GOT3 (cell line): ENCODE measurements around the gene C17orf50.
"Not testable (repeated sequence)": the region's sequence is repeated elsewhere in the genome, so short reads cannot be mapped to it uniquely, and the experiment has no call there.

Experiments
- DNase-seq: peaks from one replicate; lab custom pipeline; 2025; ENCODE audit warnings: mixed read lengths; lab: John Stamatoyannopoulos, UW

The C17orf50 gene

DNA sequence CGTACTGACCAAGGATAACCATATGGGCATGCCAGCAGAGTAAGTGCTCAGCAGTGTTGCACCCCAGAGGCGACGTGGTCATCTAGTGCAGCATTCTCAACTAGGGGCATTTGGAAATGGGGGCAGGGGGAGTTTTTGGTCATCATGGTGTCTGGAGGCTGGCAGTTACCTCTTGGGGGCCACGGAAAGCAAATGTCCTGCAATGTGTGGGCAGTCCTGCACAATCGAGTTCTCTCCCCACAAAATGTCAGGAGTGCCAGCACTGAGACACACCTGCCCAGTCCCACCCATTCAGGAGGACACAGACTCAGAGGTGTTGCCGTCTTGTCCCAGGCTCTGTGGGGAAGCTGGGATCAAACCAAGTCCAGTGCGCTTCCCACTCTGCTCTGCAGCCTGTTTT, 26.3 kb upstream of the C17orf50 start:
- DNase-seq: no peak

DNA sequence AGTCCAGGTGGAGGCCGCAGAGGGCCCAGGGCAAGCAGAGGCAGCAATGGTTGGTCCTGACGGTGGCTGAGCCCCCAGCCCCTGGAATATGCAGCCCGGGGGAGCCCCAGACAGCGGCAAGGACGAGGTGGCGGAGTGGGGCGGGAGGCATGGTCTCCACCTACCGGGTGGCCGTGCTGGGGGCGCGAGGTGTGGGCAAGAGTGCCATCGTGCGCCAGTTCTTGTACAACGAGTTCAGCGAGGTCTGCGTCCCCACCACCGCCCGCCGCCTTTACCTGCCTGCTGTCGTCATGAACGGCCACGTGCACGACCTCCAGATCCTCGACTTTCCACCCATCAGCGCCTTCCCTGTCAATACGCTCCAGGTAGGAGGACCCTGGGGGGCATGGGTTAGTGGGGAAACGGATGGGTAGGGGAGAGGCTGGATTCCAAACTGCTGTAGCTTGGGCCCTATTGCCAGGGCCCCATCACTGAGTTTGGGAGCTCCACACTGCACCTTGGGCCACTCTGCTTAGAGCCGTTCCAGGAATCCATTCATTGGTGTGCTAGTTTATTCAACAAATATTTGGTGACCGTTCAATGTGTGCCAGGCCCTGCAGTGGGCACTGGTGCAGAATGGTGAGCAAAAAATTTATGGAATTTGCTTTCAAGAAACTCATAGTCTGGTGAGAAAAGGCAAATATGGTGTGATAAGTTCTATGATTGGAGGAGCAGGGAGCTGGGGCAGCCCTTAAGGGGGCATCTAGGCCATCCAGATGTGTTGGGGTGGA, 25.5 kb upstream of the C17orf50 start:
- no peak for DNase-seq

DNA sequence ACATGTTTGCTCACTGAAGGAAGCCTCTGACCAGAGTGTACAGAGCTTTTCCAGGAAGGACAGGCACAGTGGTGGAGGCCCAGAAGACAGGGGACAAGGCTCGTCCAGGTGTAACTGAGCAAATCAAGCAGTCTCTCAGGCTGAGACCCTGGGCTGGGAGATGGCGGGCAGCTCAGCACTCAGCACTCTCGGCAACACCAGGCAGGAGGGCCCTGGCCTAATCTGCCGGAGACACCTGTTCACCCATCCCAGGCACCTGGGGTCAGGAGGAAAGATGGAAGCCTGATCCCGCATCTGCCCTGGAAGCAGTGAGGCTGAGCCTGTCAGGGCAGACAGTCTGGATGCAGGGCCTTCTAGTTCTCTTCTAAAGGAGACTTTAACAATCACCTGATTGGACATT, 24.5 kb upstream of the C17orf50 start:
- no peak for DNase-seq

DNA sequence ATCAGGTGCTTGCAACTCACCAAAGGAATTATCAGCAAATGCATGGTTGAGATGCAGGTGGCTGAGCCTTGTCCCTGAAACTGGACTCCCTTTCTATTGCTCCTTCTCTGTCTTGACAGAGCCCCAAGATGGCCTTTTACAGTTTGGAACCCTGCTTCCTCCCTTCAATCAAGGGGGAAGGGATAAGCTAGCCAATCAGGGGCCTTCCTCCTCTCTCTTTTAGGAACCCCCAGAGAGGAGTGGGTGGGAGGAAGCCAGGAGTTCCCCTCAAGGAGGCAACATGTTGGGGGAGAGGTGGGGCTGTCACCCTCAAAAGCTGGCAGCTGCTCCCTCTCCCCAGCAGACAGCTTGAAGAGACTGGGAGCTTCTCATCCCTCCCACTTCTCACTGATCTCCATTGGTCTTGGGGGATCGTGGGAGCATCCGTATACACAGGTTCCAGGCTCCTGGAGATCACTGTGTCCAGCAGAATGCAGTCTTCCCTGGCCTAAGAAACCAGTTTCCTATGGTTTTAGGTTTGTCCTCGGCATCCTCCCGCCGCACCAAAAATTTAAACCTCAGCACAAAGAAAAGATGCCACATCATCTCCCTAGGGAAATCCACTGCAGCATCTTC, 22.1 kb upstream of the C17orf50 start:
- DNase-seq: no peak

DNA sequence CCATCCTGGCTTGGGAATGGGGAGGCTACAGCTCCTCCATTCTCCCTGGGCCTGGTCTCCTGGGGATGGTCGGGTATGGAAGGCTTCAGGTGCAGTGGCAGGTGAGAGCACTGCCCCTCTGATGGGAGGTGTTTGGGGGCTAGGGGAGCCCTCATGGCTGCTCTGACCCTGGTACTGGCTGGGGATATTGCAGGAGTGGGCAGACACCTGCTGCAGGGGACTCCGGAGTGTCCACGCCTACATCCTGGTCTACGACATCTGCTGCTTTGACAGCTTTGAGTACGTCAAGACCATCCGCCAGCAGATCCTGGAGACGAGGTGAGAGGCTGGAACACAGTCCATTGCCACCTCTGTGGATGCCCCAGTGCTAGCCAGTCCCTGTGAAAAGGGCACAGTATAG, 20.5 kb upstream of the C17orf50 start:
- no peak for DNase-seq

DNA sequence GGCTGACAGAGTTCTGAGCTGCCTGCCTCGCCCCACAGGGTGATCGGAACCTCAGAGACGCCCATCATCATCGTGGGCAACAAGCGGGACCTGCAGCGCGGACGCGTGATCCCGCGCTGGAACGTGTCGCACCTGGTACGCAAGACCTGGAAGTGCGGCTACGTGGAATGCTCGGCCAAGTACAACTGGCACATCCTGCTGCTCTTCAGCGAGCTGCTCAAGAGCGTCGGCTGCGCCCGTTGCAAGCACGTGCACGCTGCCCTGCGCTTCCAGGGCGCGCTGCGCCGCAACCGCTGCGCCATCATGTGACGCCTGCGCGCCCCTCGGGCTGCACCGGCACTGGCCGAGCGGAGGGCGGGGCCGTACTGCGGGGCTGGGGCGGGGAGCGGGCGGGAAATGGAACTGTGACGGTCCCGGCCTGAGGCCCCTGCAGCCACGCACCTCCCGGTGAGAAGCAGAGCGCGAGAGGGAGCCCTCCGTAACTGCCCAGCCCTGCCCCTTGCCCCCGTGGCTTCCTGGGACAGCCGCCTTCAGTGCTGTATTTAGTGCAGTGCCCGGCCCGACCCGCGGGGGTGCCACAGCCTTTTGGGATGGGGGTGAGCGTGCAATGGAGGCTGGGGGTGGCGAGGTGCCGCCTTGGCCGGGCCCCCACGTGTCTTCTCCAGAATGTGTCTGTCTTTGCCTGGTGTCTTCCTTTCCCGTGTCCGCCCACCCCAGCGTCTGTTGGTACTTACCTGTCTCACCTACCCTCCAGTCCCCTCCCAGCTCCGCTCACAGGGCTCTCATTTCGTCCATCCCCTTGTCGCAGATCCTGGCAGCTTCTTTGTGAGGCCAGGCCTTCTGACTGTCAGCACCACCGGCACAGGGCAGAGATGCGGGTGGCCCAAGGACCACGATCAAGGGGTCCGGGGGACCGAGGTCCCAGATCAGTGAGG, 19.4 kb upstream of the C17orf50 start:
- DNase-seq: no peak

DNA sequence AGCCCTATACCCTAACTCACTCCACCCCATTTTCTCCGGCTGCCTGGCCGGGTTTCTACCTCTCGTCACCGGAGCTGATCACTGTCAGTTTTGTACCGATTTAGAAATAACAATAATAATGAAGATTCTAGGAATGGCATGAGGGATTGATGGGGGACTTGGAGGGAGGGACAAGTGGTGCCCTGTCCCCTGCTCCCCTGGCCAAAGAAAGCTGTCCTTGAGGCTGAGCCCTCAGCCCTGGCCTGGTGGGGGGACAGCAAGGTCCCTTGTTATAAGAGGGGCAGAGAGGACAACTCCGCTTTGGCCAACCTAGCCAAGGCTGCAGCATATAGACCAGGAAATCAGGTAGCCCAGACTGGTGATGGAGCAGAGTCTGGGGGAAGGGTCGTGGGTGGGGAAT, 18.2 kb upstream of the C17orf50 start:
- DNase-seq: no peak

DNA sequence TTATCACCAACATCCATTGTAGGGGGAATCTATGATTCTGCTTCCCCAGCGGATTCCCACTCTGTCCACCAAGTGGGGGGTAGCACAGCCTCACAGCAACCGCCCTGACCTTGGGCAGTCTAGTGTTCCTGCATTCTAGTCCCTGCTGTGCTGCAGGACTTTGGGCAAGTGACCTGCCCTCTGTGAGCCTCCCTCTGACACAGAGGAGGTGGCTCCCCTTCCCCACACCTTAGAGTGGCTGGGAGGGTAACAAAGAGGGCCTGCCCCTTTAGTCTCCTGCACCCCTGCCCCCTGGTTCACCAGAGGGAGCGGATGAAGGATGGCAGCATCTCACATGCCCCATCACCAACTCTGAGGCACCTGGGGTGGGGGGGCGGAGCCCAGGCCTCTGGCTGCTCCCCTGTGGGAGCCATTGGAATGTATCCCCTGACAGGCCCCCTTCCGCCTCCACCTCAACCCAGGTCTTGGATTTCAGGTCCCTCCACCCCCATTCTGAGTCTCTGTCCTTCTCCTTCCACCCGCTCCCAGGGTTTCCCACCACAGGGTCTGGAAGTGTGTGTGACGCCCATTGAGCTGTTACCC, 17.7 kb upstream of the C17orf50 start:
- DNase-seq: no peak

DNA sequence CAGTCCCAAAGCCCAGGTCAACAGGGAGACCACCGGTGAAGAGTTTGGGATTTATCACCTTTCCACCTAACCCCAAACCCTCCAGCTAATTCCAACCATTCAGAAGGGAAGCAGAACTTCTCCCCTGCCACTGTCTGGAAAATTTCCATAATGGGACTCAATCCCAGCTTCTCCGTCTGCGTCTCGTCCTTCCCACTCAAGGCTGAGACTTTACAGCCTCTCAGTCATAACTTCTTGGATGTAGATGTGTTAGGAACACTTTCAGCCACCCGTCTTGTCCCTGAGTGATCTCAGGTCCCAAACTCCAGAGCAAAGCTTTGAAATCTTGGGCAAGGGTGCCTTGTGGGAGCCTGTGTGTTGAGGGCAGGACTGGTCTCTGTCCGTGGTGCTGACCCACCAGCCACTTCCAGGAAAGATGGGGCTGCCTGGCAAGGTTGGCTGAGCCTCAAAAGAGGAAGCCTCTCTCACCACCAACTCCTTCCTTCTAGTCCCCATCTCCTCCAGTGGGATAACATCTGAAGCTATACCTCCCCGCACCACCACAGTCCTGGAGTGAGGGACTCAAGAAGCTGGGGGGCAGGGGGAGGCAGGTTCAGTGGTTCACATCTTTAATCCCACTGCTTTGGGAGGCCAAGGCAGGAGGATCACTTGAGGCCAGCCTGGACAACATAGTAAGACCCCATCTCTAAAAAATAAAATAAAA, 16.9 kb upstream of the C17orf50 start:
- DNase-seq: no peak

DNA sequence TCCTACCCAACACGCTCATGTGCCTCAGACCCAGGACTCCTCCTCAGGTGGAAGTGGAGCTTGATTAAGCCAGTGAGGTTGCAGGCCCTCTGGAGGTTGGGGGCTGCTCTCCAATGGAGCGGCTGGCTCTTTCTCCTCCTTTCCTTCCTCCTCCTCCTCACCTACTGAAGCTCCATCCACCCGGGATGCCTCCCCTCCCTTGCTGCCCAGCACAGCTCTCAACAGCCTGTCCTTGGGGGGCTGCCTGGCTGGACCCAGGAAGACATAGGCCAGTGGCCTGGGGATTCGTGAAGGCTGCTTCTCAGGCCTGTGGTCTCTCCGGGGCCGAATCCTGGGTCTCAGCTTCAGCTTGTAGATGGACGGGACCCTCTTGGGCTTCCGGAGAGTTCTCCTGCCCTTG, 15.9 kb upstream of the C17orf50 start:
- no peak for DNase-seq

DNA sequence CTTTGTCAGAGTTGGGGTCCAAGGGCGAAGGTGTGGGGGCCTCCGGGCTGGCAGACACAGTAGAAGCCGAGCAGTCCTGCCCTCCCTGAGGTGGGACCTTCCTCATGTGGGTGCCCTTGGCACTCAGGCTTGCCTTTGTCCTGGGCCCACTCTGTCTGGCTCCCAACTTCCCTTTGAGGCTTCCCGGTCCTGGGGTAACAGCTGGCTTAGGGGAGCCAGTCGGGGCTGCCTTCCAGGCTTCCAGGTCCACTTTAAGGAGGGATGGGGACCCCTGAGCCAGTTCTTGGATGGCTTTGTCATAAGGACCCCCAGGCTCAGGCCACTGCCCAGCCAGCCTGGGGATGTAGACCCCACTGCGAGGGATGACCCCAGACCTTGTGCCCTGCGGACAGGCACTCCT, 15.4 kb upstream of the C17orf50 start:
- no peak for DNase-seq

DNA sequence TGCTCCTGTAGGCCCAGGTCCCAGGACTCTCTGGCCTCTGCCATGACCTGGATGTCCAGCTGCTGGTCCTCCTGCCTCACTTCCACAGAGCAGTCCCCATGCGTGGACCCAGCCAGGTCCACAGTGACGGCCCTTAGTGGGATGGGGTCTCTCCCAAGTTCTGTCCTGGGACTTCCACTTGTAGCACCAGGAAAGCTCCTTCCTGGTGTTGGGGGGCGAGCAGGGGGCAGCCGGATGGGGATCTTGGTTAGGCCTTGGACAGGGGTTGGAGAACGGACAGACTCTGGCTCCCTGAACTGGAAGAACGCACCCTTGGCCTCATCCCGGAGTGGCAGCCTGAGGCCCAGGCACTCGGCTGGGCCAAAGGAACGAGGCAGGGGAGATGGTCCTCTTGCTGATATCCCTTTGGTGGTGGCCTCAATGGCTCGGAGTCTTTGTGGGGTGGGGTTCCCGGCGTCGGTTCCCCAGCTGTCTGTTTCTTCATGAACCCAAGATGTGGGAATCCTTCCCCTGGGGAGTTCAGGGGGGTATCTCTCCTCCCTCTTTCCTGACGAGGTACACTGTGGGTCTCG, 14.9 kb upstream of the C17orf50 start:
- DNase-seq: no peak

DNA sequence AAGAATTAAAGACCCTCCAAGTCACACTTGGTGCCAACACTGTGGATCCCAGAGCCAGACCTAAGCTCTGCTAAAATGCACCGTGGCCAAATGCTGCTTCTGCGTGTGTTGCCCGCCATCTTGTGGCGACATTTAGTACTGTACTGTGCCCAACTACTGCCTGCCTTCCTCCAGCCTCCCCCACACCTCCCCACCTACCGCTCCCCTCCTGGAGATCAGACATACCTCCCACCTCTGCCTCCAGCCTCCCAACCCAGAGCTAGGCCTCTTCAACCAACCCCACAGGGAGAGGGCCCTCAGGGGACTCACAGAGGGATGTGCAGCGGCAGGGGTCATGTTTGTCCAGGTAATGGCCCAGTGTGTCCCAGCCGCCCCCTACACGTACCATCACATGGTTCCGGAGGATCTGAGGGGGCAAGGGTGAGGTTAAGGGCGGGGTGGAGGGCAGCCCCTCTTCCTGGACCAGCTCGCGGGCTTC, 13.1 kb upstream of the C17orf50 start:
- DNase-seq: no peak

DNA sequence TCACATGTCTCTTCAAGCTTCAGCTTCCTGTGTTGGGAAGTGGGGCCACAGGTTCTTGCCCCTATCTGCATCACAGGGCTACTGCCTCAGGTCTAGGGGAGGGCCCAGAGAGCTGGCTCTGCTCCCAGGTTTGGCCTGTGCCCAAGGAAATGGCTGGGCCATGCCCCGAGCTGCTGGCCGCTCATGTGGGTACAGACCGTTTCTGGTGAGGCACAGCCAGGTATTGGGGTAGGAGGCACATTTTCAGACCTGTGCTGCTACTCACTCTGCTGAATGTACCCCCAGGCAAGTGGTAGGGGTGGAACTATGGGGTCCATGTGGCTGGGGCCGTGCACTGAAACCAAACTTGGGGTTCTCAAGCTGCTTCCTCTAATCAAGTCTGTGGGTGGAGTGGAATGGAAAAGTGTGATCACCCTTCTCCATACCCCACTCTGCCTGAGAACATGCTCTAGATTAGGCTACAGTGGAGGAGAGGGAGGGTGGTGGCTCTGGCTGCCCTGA, 12.3 kb upstream of the C17orf50 start:
- no peak for DNase-seq

DNA sequence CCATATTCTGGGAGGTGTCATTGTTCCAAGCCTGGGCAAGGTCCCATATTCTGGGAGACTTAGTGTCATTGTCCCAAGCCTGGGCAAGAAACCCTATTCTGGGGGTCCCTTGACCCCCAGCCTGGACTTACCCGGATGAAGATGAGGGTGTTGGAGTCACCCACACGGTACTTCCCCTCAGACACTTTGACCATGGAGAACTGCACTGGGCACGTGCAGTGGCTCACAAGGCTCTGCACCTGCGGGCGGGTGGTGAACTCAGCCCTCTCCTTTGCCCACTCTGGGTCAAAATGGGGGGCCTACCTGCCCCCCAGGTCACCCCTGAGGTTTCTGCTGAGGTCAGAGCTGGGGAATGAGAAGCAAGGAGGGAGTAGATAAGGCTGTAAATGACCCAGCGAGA, 11.7 kb upstream of the C17orf50 start:
- DNase-seq: no peak

DNA sequence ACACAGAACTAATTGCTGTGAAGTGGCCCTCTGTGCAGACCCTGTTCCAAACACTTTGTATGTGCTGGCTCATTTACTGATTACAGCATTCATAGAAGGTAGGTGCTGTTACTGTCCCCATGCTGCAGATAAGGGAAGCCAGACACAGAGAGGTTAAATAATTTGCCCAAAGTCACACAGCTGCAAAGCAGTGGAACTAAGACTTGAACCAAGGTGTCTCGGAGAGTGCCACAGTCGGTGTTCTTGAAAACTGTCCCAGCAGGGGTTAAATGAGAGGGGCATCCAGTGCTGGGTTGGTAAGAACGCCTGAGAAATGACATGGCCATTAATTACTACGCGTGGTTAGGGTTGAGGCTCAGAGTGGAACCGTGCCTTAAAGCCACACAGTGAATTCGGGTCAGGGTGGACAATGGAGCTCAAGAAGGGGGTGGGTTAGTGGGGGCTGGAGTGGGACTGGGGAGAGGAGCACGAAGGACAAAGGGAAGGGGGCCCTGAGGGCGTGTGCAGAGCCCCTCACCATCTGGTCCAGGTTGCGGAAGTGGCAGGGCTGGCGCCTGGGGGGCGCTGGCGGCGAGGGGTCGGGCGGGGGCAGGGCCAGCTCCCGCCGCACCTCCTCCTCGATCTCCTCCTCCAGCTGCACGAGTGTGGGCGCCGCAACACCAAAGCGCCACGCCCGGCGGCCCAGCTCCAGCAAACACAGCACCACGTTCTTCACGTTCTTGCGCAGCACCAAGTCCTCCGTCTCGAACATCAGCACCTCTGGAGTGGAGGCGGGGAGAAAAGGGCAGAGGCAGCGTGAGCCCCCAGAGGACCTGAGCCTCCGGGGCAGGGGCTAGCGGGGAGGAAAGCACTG, 10.9 kb upstream of the C17orf50 start:
- DNase-seq: no peak

DNA sequence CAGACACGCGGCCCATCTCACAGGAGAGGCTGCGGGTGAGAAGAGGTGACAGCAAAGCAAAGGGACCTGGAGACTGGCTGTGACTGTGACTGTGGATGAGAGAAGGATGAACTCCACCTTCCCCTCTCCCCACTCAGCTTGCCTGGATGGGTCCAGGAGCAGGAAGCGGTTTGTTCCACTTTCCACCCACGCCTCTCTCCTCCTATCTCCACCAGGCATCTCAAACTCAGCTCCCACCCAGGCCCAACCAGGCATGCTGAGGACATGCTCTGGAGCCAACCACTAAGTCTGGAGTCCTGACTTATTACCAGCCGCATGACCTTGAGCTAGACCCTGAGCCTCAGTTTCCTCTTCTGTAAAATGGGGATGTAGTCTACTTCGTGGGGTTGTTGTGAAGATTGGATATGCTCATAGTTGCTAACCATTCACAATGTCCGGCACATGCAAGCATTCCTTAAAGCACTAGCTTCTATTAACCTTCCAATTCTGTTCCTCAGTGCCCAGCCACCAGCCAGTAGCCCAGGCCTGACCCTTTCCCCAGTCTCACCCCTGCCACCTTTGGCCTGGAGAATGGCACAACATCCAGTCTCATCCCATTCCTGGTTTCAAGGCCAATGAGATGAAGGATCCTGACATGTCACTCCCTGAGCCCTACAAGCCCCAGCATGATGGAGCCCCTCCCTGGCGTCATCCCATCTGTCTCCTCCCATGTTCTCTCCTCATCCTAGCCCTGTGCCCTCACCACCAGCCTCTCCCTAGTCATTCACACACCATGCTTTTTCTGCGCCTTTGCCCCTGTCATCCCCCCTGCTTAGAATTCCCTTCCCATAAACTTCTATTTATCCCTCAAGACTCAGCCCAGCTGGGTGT, 9.9 kb upstream of the C17orf50 start:
- no peak for DNase-seq

DNA sequence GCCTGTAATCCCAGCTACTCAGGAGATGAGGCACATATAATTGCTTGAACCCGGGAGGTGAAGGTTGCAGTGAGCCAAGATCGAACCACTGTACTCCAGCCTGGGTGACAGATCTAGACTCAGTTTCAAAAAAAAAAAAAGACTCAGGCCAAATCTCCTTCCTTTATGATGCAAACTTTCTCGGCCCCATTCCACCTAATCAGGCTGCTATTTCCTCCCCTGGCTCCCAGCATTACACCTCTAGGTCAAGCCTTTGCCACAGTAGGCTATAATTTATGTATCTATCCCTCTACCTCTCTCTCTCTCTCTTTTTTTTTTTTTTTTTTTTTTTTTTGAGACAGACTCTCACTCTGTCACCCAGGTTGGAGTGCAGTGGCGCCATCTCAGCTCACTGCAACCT, 9.1 kb upstream of the C17orf50 start:
- not testable (repeated sequence) for DNase-seq

DNA sequence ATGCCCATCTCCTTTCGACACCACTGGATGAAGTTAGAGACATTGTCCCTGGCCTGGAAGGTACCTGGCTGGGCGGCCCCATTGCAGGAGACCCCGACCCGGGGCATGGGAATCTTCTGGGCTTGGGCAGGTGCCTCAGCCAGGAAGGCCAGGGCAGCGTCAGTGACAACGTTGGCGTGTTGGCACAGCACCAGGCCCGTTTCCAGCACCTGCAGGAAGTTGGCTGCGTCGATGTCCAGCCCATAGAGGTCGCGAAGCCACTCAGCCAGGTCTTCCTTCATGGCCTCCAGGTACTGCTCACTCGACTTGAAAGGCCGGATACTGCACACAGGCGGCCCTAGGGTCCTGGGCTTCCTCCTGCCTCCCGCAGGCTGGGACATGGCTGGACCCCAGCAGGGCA, 8.2 kb upstream of the C17orf50 start:
- no peak for DNase-seq
